ENCODE measurements around the gene PCDHGA7.
"Not testable (repeated sequence)": the region's sequence is repeated elsewhere in the genome, so short reads cannot be mapped to it uniquely, and the experiment has no call there.

Gene PCDHGA7

DNA sequence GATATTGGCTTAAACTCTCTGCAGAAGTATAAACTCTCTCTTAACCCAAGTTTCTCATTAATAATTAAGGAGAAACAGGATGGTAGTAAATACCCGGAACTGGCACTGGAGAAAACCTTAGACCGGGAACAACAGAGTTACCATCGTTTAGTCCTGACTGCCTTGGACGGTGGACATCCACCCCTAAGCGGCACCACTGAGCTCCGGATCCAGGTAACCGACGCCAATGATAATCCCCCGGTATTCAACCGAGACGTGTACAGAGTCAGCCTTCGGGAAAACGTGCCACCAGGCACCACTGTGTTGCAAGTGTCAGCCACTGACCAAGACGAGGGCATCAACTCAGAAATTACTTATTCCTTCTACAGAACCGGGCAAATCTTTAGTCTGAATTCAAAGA lies 16.1 kb downstream of the PCDHGA7 start:
- DNase-seq: no peak

DNA sequence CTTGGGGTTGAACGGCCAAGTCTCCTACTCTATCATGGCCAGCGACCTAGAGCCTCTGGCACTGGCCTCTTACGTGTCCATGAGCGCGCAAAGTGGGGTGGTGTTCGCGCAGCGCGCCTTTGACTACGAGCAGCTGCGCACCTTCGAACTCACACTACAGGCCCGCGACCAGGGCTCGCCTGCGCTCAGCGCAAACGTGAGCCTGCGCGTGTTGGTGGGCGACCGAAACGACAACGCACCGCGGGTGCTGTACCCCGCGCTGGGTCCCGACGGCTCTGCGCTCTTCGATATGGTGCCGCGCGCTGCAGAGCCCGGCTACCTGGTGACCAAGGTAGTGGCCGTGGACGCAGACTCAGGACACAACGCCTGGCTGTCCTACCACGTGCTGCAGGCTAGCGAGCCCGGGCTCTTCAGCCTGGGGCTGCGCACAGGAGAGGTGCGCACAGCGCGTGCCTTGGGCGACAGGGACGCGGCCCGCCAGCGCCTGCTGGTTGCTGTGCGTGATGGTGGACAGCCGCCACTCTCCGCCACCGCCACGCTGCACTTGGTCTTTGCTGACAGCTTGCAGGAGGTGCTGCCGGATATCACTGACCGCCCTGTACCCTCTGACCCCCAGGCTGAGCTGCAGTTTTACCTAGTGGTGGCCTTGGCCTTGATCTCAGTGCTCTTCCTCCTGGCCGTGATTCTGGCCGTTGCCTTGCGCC lies 17.2 kb downstream of the PCDHGA7 start:
- no peak for DNase-seq

DNA sequence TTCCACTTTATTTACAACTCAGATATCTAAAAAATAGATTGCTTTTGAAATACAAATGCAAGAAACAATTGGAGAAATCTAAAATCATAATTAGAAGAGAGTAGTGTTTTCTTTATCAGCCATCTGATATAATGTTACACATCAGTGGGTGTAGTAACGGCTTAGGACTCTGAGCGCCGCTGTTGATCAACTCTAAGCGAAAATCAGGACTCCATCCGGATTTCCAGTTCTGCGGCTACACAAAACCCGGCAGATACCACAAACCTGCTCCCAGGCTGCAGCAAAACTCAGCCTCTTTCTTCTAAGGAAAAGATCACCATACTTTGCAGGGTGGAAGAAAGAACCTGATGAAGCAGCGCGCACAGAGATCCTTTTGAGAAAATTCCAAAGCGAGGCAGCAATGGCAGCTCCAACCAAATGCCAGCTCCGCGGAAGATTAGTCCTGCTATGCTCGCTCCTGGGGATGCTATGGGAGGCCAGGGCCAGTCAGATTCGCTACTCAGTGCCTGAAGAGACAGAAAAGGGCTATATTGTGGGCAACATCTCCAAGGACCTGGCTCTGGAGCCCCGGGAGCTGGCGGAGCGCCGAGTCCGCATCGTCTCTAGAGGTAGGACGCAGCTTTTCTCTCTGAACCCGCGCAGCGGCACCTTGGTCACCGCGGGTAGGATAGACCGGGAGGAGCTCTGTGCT lies 20.2 kb downstream of the PCDHGA7 start, which contains the start of gene PCDHGA9:
TSS of gene PCDHGA9 (plus strand) at position 226 of the 691 bp plus-strand sequence. CDS start at position 401, 175 bp downstream.
- no peak for DNase-seq

DNA sequence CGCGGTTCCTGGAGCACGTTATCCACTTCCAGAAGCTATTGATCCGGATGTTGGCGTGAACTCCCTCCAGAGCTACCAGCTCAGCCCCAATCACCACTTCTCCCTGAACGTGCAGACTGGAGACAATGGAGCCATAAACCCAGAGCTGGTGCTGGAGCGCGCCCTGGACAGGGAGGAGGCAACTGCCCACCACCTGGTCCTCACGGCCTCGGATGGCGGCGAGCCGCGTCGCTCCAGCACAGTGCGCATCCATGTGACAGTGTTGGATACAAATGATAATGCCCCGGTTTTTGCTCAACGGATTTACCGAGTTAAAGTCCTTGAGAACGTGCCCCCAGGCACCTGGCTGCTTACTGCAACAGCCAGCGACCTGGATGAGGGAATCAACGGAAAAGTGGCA lies 20.8 kb downstream of the PCDHGA7 start:
- no peak for DNase-seq

DNA sequence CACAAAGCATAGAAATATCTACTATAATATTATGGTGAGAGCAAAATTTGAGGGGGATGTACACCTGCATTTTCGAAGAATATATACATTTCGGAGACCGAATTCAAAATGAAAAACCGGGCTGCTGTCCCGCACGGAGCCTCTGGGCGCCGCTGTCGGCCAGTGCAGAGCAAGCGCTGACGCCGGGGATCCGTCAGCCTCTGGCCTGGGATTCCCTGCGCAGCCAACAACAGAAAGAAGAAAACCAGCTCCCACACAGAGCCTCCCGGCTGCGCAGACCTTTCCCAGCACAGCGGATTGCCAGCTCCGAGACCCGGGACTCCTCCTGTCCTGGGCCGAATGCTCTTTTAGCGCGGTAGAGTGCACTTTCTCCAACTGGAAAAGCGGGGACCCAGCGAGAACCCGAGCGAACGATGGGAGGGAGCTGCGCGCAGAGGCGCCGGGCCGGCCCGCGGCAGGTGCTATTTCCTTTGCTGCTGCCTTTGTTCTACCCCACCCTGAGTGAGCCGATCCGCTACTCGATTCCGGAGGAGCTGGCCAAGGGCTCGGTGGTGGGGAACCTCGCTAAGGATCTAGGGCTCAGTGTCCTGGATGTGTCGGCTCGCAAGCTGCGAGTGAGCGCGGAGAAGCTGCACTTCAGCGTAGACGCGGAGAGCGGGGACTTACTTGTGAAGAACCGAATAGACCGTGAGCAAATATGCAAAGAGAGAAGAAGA lies 25.4 kb downstream of the PCDHGA7 start, which contains the start of gene PCDHGB6:
TSS of gene PCDHGB6 (plus strand) at position 232 of the 716 bp plus-strand sequence. CDS start at position 414, 182 bp downstream.
- DNase-seq: peak; percentile 18 to 38

DNA sequence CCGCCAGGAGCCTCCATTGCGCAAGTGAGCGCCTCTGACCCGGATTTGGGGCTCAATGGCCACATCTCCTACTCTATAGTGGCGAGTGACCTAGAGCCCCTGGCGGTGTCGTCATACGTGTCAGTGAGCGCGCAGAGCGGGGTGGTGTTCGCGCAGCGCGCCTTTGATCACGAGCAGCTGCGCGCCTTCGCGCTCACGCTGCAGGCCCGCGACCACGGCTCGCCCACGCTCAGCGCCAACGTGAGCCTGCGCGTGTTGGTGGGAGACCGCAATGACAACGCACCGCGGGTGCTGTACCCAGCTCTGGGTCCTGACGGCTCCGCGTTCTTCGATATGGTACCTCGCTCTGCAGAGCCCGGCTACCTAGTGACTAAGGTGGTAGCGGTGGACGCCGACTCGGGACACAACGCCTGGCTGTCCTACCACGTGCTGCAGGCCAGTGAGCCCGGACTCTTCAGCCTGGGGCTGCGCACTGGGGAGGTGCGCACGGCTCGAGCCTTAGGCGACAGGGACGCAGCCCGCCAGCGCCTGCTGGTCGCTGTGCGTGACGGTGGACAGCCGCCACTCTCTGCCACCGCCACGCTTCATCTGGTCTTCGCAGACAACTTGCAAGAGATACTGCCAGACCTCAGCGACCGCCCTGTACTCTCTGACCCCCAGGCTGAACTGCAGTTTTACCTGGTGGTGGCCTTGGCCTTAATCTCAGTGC lies 27.2 kb downstream of the PCDHGA7 start:
- DNase-seq: no peak

DNA sequence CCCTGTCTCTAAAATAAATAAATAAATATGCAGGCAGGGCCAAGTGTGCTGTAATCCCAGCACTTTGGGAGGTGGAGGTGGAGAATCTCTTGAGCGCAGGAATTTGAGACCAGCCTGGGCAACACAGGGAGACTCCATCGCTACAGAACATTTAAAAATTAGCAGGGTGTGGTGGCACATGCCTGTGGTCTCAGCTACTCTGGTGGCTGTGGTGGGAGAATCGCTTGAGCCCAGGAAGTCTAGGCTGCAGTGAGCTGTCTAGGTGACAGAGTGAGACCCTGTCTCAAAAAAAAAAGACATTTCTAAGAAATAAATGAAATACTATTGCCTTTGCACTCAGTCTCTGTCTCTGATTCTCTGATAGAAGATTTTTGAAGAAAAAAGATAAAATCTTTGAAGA lies 29.0 kb downstream of the PCDHGA7 start:
- DNase-seq: no peak

DNA sequence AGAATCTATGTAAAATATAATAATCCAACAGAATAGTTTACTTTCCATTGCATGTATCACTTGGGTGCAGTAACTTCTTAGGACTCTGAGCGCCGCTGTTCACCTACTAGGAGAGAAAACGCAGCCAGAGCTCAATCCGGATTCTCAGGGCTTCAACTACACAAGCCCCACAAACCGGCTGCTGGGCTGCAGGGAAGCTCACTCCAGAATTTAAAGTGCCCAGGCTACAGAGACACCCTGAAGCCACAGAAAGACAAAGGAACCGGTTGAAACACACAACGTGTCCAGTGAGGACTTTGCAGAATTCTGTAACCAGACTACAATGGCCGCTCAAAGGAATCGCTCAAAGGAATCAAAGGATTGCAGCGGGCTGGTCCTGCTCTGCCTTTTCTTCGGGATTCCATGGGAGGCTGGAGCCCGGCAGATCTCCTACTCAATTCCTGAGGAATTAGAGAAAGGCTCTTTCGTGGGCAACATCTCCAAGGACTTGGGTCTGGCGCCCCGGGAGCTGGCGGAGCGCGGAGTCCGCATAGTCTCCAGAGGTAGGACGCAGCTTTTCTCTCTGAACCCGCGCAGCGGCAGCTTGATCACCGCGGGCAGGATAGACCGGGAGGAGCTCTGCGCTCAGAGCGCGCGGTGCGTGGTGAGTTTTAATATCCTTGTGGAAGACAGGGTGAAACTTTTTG lies 30.5 kb downstream of the PCDHGA7 start, which contains the start of gene PCDHGA10:
TSS of gene PCDHGA10 (plus strand) at position 134 of the 686 bp plus-strand sequence. CDS start at position 323, 189 bp downstream.
- DNase-seq: peak; percentile 44 to 52

DNA sequence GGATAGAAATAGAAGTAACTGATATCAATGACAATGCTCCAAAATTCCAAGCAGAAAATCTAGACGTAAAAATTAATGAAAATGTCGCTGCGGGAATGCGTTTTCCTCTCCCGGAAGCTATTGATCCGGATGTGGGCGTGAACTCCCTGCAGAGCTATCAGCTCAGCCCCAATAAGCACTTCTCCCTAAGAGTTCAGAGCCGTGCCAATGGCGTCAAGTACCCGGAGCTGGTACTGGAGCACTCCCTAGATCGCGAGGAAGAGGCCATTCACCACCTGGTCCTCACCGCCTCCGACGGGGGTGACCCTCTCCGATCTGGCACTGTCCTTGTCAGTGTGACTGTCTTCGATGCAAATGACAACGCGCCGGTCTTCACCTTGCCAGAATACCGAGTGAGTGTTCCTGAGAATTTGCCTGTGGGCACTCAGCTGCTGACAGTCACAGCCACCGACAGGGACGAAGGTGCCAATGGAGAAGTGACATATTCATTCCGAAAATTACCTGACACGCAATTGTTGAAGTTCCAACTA lies 31.1 kb downstream of the PCDHGA7 start:
- DNase-seq: no peak

DNA sequence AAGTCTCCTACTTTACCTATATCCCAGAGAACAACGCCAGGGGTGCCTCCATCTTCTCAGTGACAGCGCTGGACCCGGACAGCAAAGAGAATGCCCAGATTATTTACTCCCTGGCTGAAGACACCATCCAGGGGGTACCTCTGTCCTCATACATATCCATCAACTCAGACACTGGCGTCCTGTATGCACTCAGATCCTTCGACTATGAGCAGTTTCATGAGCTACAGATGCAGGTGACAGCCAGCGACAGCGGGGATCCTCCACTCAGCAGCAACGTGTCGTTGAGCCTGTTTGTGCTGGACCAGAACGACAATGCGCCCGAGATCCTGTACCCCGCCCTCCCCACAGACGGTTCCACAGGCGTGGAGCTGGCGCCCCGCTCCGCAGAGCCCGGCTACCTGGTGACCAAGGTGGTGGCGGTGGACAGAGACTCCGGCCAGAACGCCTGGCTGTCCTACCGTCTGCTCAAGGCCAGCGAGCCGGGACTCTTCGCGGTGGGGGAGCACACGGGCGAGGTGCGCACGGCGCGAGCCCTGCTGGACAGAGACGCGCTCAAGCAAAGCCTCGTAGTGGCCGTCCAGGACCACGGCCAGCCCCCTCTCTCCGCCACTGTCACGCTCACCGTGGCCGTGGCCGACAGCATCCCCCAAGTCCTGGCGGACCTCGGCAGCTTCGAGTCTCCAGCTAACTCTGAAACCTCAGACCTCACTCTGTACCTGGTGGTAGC lies 32.2 kb downstream of the PCDHGA7 start:
- not testable (repeated sequence) for DNase-seq

DNA sequence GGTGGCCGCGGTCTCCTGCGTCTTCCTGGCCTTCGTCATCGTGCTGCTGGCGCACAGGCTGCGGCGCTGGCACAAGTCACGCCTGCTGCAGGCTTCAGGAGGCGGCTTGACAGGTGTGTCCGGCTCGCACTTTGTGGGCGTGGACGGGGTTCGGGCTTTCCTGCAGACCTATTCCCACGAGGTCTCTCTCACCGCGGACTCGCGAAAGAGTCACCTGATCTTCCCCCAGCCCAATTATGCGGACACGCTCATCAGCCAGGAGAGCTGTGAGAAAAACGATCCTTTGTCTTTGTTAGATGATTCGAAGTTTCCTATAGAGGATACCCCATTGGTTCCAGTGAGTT lies 32.7 kb downstream of the PCDHGA7 start:
- not testable (repeated sequence) for DNase-seq

DNA sequence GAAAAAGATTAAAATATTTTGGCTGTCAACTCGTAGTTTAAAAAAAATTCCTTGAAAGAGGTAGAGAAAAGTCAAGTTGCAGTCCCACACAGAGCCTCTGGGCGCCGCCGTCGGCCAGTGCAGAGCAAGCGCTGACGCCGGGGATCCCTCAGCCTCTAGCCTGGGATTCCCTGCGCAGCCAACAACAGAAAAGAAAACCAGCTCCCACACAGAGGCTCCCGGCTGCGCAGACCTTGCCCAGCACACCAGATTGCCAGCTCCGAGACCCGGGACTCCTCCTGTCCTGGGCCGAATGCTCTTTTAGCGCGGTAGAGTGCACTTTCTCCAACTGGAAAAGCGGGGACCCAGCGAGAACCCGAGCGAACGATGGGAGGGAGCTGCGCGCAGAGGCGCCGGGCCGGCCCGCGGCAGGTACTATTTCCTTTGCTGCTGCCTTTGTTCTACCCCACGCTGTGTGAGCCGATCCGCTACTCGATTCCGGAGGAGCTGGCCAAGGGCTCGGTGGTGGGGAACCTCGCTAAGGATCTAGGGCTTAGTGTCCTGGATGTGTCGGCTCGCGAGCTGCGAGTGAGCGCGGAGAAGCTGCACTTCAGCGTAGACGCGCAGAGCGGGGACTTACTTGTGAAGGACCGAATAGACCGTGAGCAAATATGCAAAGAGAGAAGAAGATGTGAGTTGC lies 35.1 kb downstream of the PCDHGA7 start, which contains the start of gene PCDHGB7:
TSS of gene PCDHGB7 (plus strand) at position 184 of the 679 bp plus-strand sequence. CDS start at position 367, 183 bp downstream.
- peak; percentile 26 to 42 for DNase-seq

DNA sequence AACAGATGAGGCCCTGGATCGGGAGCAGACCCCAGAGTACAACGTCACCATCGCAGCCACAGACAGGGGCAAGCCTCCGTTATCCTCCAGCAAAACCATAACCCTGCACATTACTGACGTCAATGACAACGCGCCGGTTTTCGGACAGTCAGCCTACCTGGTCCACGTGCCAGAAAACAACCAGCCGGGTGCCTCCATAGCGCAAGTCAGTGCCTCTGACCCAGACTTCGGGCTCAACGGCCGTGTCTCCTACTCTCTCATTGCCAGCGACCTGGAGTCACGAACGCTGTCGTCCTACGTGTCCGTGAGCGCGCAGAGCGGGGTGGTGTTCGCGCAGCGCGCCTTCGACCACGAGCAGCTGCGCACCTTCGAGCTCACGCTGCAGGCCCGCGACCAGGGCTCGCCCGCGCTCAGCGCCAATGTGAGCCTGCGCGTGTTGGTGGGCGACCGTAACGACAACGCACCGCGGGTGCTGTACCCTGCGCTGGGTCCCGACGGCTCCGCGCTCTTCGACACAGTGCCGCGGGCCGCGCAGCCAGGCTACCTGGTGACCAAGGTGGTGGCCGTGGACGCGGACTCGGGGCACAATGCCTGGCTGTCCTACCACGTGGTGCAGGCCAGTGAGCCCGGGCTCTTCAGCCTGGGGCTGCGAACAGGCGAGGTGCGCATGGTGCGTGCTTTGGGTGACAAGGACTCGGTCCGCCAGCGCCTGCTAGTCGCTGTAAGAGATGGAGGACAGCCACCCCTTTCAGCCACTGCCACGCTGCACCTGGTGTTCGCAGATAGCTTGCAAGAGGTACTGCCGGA lies 36.7 kb downstream of the PCDHGA7 start:
- DNase-seq: no peak

DNA sequence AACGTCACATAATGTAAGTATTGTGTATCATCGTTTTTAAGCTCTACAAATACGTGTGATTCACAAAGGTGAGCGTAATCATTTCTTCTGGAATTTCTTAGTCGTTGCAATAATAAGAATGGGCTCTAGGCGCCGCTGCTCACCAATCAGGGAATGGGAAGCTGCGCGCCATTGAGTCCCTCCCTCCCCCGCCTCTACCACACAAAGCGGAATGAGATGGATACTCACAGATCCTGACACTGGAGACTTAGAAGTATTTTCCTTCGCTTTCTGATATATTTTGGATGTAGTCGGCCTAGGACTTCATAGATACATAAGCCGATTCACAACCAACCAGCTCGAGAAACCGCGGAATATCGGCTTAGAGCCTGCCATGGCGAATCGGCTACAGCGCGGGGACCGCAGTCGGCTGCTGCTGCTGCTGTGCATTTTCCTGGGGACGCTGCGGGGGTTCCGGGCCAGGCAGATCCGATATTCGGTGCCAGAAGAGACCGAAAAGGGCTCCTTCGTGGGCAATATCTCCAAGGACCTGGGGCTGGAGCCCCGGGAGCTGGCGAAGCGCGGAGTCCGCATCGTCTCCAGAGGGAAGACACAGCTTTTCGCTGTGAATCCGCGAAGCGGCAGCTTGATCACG lies 38.4 kb downstream of the PCDHGA7 start, which contains the start of gene PCDHGA11:
TSS of gene PCDHGA11 (plus strand) at position 197 of the 634 bp plus-strand sequence. CDS start at position 374, 177 bp downstream.
- DNase-seq: peak in 1 of 2 experiments; percentile 18

DNA sequence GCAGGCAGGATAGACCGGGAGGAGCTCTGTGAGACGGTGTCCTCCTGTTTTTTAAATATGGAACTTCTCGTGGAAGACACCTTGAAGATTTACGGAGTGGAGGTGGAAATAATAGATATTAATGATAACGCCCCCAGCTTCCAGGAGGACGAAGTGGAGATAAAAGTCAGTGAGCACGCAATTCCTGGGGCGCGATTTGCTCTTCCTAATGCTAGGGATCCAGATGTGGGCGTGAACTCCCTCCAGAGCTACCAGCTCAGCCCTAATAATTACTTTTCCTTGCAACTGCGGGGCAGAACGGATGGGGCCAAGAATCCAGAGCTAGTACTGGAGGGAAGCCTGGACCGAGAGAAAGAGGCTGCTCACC lies 38.9 kb downstream of the PCDHGA7 start:
- DNase-seq: no peak

DNA sequence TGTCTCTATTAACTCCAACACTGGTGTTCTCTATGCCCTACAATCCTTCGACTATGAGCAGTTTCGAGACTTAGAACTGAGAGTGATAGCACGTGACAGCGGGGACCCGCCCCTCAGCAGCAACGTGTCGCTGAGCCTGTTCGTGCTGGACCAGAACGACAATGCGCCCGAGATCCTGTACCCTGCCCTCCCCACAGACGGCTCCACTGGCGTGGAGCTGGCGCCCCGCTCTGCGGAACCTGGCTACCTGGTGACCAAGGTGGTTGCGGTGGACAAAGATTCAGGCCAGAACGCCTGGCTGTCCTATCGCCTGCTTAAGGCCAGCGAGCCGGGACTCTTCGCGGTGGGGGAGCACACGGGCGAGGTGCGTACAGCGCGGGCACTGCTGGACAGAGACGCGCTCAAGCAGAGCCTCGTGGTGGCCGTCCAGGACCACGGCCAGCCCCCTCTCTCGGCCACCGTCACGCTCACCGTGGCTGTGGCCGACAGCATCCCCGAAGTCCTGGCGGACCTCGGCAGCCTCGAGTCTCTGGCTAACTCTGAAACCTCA lies 40.3 kb downstream of the PCDHGA7 start:
- DNase-seq: no peak

DNA sequence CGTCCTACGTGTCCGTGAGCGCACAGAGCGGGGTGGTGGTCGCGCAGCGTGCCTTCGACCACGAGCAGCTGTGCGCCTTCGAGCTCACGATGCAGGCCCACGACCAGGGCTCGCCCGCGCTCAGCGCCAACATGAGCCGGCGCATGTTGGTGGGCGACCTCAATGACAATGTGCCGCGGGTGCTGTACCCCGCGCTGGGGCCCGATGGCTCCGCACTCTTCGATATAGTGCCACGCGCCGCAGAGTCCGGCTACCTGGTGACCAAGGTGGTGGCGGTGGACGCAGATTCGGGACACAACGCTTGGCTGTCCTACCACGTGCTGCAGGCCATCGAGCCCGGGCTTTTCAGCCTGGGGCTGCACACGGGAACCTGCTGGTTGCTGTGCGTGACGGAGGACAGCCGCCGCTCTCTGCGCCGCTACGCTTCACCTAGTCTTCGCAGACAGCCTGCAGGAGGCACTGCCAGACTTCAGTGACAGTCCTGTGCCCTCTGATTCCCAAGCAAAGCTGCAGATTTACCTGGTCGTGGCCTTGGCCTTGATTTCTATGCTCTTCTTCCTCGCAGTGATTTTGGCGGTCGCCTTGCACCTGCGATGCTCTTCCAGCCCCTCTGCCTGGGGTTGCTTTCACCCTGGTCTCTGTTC lies 45.4 kb downstream of the PCDHGA7 start:
- DNase-seq: no peak
